ENCODE results near the gene DBX1. TPM values are rescaled to one million over a fixed set of nuclear protein-coding genes. Genes with fewer than 3 reads are reported as not detected.

DBX1 gene
- total RNA-seq, 4 donors from 2014 or later: not detected

- no peak overlapping the region for H3K27ac ChIP-seq (replicated peaks in 1 of 4)
- H3K36me3 ChIP-seq: no peaks in the 10 kb centered on the region
- 68% methylated on average over 3 of the region's 3 CpGs for WGBS
- no peak overlapping the region for H3K4me3 ChIP-seq
- peaks cover 0 to 10% (median 0%) of the 10 kb centered on the region in 4 donors for H3K27me3 ChIP-seq
- TF ChIP-seq EP300 (IDR thresholded peaks at IDR 0.05): no peak
- no peak for TF ChIP-seq CTCF (IDR thresholded peaks at IDR 0.05)
- TF ChIP-seq POLR2AphosphoS5 (IDR thresholded peaks at IDR 0.05): no peak
- TF ChIP-seq POLR2A (IDR thresholded peaks at IDR 0.05; ENCODE audit: low read depth): no peak
- no peaks in the 10 kb centered on the region for H3K4me1 ChIP-seq
- intact Hi-C loops (cut with DNase I): no loop called here
- DNase-seq (ENCODE audit: extremely low spot score): no peak
- no peaks in the 10 kb centered on the region for H3K9me3 ChIP-seq
Measured at GRCh38 chr11:20193307-20193706, 33.0 kb upstream of the DBX1 start.

- no peaks in the 10 kb centered on the region for H3K9me3 ChIP-seq
- no peaks in the 10 kb centered on the region for H3K4me1 ChIP-seq
- intact Hi-C loops (cut with DNase I): no loop called here
- TF ChIP-seq CTCF (IDR thresholded peaks at IDR 0.05) (no peak), POLR2A (IDR thresholded peaks at IDR 0.05; ENCODE audit: low read depth) (no peak), EP300 (IDR thresholded peaks at IDR 0.05) (no peak), POLR2AphosphoS5 (IDR thresholded peaks at IDR 0.05) (no peak)
- H3K27me3 ChIP-seq: peaks cover 0 to 10% (median 0%) of the 10 kb centered on the region in 4 donors
- H3K36me3 ChIP-seq: no peaks in the 10 kb centered on the region
- peak; percentile 90 for DNase-seq (ENCODE audit: extremely low spot score)
- H3K4me3 ChIP-seq: no peak overlapping the region
- no peak overlapping the region for H3K27ac ChIP-seq (replicated peaks in 1 of 4)
Measured at GRCh38 chr11:20192641-20193040, 32.4 kb upstream of the DBX1 start.

- 89% methylated on average over 2 of the region's 2 CpGs for WGBS
- H3K27me3 ChIP-seq: peaks cover 0 to 10% (median 0%) of the 10 kb centered on the region in 4 donors
- no peaks in the 10 kb centered on the region for H3K4me1 ChIP-seq
- H3K36me3 ChIP-seq: no peaks in the 10 kb centered on the region
- no peak overlapping the region for H3K27ac ChIP-seq (replicated peaks in 1 of 4)
- no peak for TF ChIP-seq CTCF (IDR thresholded peaks at IDR 0.05)
- DNase-seq (ENCODE audit: extremely low spot score): peak; percentile 45
- no peaks in the 10 kb centered on the region for H3K9me3 ChIP-seq
- intact Hi-C loops (cut with DNase I): no loop called here
- no peak overlapping the region for H3K4me3 ChIP-seq
Measured at GRCh38 chr11:20192151-20192550, 31.9 kb upstream of the DBX1 start.

- Histone ChIP-seq H3K4me3 (no peak overlapping the region), H3K27me3 (peaks cover 0 to 33% (median 0%) of the 10 kb centered on the region in 4 donors), H3K9me3 (peaks cover 0 to 8% (median 2%) of the 10 kb centered on the region in 4 donors), H3K27ac (replicated peaks in 1 of 4) (no peak overlapping the region), H3K4me1 (no peaks in the 10 kb centered on the region), H3K36me3 (no peaks in the 10 kb centered on the region)
- WGBS: 92% methylated on average over 2 of the region's 2 CpGs
- intact Hi-C loops (cut with DNase I): no loop called here
- DNase-seq (ENCODE audit: extremely low spot score): peak; percentile 37
- no peak for TF ChIP-seq POLR2A (IDR thresholded peaks at IDR 0.05; ENCODE audit: low read depth)
- no peak for TF ChIP-seq EP300 (IDR thresholded peaks at IDR 0.05)
- no peak for TF ChIP-seq CTCF (IDR thresholded peaks at IDR 0.05)
Measured at GRCh38 chr11:20178976-20179375, 18.7 kb upstream of the DBX1 start.

- DNase-seq (ENCODE audit: extremely low spot score): peak; percentile 72
Measured at GRCh38 chr11:20177136-20177535, 16.9 kb upstream of the DBX1 start.

More at GRCh38 chr11:20177136-20177535, 16.9 kb upstream of the DBX1 start:
- peaks cover 0 to 4% (median 1%) of the 10 kb centered on the region in 4 donors for H3K9me3 ChIP-seq
- intact Hi-C loops (cut with DNase I): no loop called here
- H3K27me3 ChIP-seq: peaks cover 0 to 26% (median 0%) of the 10 kb centered on the region in 4 donors
- H3K36me3 ChIP-seq: no peaks in the 10 kb centered on the region
- WGBS: 76% methylated on average over 7 of the region's 7 CpGs
- H3K4me1 ChIP-seq: no peaks in the 10 kb centered on the region
- H3K27ac ChIP-seq (replicated peaks in 1 of 4): no peak overlapping the region
- no peak overlapping the region for H3K4me3 ChIP-seq
- TF ChIP-seq POLR2AphosphoS5 (IDR thresholded peaks at IDR 0.05) (no peak), POLR2A (IDR thresholded peaks at IDR 0.05; ENCODE audit: low read depth) (no peak), CTCF (IDR thresholded peaks at IDR 0.05) (no peak), EP300 (IDR thresholded peaks at IDR 0.05) (no peak)

All from esophagus muscularis mucosa (tissue), 4 donors.